GM12891 (cell line): ENCODE data around the gene CYB561D1.

Experiments used
- POLR2A ChIP-seq: IDR thresholded peaks from 2 replicates; pipeline ENCODE4 v1.6.1; 2011; ENCODE audit warnings: low read depth, low read length, control low read depth
- POU2F2 ChIP-seq: IDR thresholded peaks from 2 replicates; pipeline ENCODE4 v1.6.1; 2011; ENCODE audit warnings: low read depth, mild to moderate bottlenecking, control low read depth, low read length, moderate library complexity

- TF ChIP-seq POU2F2 = no peak
- TF ChIP-seq POLR2A = no peak
These were observed 50.3 kb downstream of the CYB561D1 start for GRCh38 chr1:109543988-109544735.
